HG02759 (cell line): Measurements from ENCODE around the gene RGPD4.
"Not testable (repeated sequence)": the region's sequence is repeated elsewhere in the genome, so short reads cannot be mapped to it uniquely, and the experiment has no call there.

Experiments used
- ATAC-seq: cut with Tn5 transposase; IDR thresholded peaks from one replicate; pipeline ENCODE4 v1.9.1; 2021; ENCODE audit warnings: mild to moderate bottlenecking, moderate library complexity; ENCODE audit not compliant: unreplicated experiment

The RGPD4 gene

GRCh38 chr2:107826749-107827148 lies at the start of gene RGPD4:
TSS of gene RGPD4 (plus strand) at chr2:107826892. CDS start at chr2:107827014, 122 bp downstream.
- not testable (repeated sequence) for ATAC-seq

- ATAC-seq: no peak
Measured at GRCh38 chr2:107777974-107778373, 48.7 kb upstream of the RGPD4 start.

GRCh38 chr2:107785756-107786155 lies 40.9 kb upstream of the RGPD4 start:
- no peak for ATAC-seq

- no peak for ATAC-seq
Measured at GRCh38 chr2:107790837-107791236, 35.9 kb upstream of the RGPD4 start.

GRCh38 chr2:107801498-107801897 lies 25.2 kb upstream of the RGPD4 start:
- no peak for ATAC-seq

- ATAC-seq: no peak
Measured at GRCh38 chr2:107804608-107805498, 21.8 kb upstream of the RGPD4 start.

GRCh38 chr2:107806901-107807300 lies 19.8 kb upstream of the RGPD4 start:
- ATAC-seq: no peak

- no peak for ATAC-seq
Measured at GRCh38 chr2:107807988-107808387, 18.7 kb upstream of the RGPD4 start.

GRCh38 chr2:107808959-107809358 lies 17.7 kb upstream of the RGPD4 start:
- ATAC-seq: no peak

- ATAC-seq: no peak
Measured at GRCh38 chr2:107809835-107810234, 16.9 kb upstream of the RGPD4 start.

- ATAC-seq: no peak
Measured at GRCh38 chr2:107810734-107811133, 16.0 kb upstream of the RGPD4 start.

GRCh38 chr2:107811411-107811810 lies 15.3 kb upstream of the RGPD4 start:
- ATAC-seq: no peak

GRCh38 chr2:107812006-107812405 lies 14.7 kb upstream of the RGPD4 start:
- no peak for ATAC-seq

GRCh38 chr2:107817378-107817777 lies 9.3 kb upstream of the RGPD4 start:
- no peak for ATAC-seq

- no peak for ATAC-seq
Measured at GRCh38 chr2:107822302-107822701, 4.4 kb upstream of the RGPD4 start.

GRCh38 chr2:107824451-107825205 lies 2.1 kb upstream of the RGPD4 start:
- no peak for ATAC-seq

GRCh38 chr2:107825206-107825563 lies 1.5 kb upstream of the RGPD4 start:
- no peak for ATAC-seq

GRCh38 chr2:107829514-107829913 lies 2.8 kb downstream of the RGPD4 start:
- ATAC-seq: not testable (repeated sequence)

GRCh38 chr2:107833152-107833551 lies 6.5 kb downstream of the RGPD4 start:
- not testable (repeated sequence) for ATAC-seq

- not testable (repeated sequence) for ATAC-seq
Measured at GRCh38 chr2:107833618-107834017, 6.9 kb downstream of the RGPD4 start.

GRCh38 chr2:107916121-107916520 lies 89.4 kb downstream of the RGPD4 start:
- not testable (repeated sequence) for ATAC-seq
